BJ (cell line): ENCODE results near the gene PHC3. TPM values are rescaled to one million over a fixed set of nuclear protein-coding genes. Genes with fewer than 3 reads are reported as not detected.

Experiments used
- CTCF ChIA-PET: fragments of 350-600 bp; formaldehyde crosslinking; extraction: SDS; loops from one replicate; lab custom pipeline; 2021; ENCODE audit warnings: antibody characterized with exemption, inconsistent platforms; lab: Yijun Ruan, JAX
- POLR2A ChIA-PET: fragments of 300-600 bp; sonication (Branson Sonifier 250); formaldehyde crosslinking; extraction: SDS; loops from one replicate; lab custom pipeline; 2021; ENCODE audit warnings: antibody characterized with exemption; lab: Charles Lee
- DNase-seq: peaks from one replicate; pipeline ENCODE4 v3.0.0-alpha.2; 2011; ENCODE audit warnings: low read depth
- H3K27me3 ChIP-seq: 2 replicates; pipeline ENCODE4 v1.6.0; 2011; ENCODE audit warnings: low read length; ENCODE audit not compliant: control insufficient read depth, insufficient read depth
- H3K36me3 ChIP-seq: 2 replicates; pipeline ENCODE4 v1.5.1; 2011; ENCODE audit warnings: low read length; ENCODE audit not compliant: control insufficient read depth, insufficient read depth
- H3K4me3 ChIP-seq: 2 replicates; pipeline ENCODE4 v1.5.1; 2011; ENCODE audit warnings: low read depth, mild to moderate bottlenecking, control low read depth, low read length
- polyA plus RNA-seq: library from polyadenylated mRNA; depleted of rRNA; stranded (reverse); fragments of >200 nt; gene quantifications from 2 replicates; pipeline ENCODE4 v1.2.3, GENCODE V29; 2011
- TF ChIP-seq, protein P1 (sequence below): IDR thresholded peaks from 2 replicates; pipeline ENCODE4 v1.5.1; 2011; ENCODE audit warnings: low read depth, mild to moderate bottlenecking, control low read depth, inconsistent platforms, low read length, moderate library complexity; ENCODE audit not compliant: insufficient read depth

The PHC3 gene
- polyA plus RNA-seq, 1 experiment, result 56.2 TPM

DNA sequence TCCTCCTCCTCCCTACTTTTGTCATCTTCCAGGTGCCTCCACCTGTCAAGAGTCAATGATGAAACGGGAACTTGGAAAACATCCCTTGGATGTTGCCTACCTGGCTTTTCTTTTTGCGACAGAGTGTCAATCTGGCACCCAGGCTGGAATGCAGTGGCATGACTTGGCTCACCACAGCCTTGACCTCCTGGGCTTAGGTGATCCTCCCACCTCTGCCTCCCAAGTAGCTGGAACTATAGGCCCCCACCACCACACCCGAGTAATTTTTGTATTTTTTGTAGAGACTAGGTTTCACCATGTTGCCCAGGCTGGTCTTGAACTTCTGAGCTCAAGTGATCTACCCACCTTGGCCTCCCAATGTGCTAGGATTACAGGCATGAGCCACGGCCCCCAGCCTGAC lies 100.9 kb downstream of the PHC3 start:
- CTCF ChIA-PET, result interaction anchor here (1.0 kb wide), 1 partner anchor 33 kb away, joined by 4 read pairs; no protein-coding TSS in a partner anchor
- H3K27me3 ChIP-seq, result no peaks in the 10 kb centered on the region
- no peak overlapping the region for H3K4me3 ChIP-seq
- TF ChIP-seq, protein P1, sequence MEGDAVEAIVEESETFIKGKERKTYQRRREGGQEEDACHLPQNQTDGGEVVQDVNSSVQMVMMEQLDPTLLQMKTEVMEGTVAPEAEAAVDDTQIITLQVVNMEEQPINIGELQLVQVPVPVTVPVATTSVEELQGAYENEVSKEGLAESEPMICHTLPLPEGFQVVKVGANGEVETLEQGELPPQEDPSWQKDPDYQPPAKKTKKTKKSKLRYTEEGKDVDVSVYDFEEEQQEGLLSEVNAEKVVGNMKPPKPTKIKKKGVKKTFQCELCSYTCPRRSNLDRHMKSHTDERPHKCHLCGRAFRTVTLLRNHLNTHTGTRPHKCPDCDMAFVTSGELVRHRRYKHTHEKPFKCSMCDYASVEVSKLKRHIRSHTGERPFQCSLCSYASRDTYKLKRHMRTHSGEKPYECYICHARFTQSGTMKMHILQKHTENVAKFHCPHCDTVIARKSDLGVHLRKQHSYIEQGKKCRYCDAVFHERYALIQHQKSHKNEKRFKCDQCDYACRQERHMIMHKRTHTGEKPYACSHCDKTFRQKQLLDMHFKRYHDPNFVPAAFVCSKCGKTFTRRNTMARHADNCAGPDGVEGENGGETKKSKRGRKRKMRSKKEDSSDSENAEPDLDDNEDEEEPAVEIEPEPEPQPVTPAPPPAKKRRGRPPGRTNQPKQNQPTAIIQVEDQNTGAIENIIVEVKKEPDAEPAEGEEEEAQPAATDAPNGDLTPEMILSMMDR, result no peak
- DNase-seq, result no peak
- peaks cover 1% of the 10 kb centered on the region; the same call in 1 of the 2 replicates for H3K36me3 ChIP-seq
- POLR2A ChIA-PET, result no interaction called here

DNA sequence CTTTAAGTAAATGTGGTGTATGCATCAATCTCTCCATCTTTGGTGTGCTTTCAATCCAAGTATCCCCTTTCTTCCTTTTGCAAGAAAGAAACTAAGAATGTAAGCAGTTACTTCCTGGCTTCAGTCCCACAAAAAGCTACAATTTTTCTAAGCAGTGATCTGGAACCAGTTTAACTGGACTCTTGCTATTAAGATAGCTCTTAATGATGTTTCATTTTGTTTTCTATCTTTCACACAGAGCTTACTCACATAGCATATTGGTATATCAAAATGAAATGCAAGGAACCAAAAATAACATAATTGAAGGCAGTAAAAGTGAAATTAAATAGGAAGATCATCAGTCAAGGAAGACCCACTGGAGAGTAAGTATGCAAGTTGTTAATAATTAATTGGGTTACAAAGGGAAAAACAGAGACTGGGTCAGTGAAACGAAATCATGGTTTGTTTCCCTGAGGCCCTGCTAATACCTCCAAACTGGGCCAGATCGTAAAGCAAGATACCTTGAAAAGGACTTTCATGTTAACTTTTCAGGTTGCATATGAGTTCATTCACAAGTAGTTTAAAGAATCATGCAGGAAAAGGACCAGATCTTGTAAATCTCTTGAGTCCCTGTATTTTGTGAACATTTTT lies 101.9 kb downstream of the PHC3 start:
- DNase-seq, result no peak
- H3K27me3 ChIP-seq, result no peaks in the 10 kb centered on the region
- CTCF ChIA-PET, result interaction anchor here (1.0 to 1.6 kb wide), 3 partner anchors 9 to 33 kb away, joined by 3 to 4 read pairs (median 4); no protein-coding TSS in a partner anchor

DNA sequence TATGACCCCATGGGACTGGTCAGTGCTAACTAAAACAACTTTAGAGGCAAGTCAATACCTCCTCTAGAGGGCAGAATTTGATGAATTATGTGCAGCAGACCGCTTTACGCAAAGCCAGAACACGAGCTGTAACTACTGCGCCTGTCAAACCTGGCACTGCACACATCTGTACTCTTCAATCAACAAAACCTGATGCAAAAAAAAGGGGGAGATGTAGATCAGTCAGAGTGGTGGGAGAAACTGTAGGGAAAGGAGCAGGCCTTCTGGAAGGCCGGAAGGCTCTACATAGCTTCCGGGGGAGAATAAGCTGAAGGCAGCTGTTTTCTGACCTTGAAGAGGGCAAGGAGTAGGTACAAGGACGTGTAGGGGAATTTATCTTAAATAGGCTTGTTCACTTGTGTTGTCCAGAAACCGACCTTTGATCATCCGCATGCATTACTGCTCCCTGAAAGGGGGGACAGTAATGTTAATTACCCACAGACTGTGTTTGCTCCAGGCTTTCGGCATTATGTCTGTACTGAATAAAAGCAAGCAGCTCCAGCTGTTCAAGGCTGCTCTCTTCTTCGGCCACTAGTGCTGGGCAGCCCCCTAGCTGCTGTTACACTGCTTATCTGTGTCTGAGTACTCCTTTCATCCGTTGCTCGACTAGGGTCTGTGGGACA lies 102.8 kb downstream of the PHC3 start:
- Histone ChIP-seq H3K27me3 (no peaks in the 10 kb centered on the region), H3K36me3 (peaks cover 1% of the 10 kb centered on the region; the same call in 1 of the 2 replicates), H3K4me3 (no peak overlapping the region)
- TF ChIP-seq, protein P1, result no peak
- POLR2A ChIA-PET, result no interaction called here
- CTCF ChIA-PET, result interaction anchor here (1.0 to 1.6 kb wide), 3 partner anchors 10 to 16 kb away, joined by 3 to 5 read pairs (median 4); no protein-coding TSS in a partner anchor
- DNase-seq, result no peak

More for the DNA sequence above, 101.9 kb downstream of the PHC3 start:
- POLR2A ChIA-PET, result no interaction called here
- TF ChIP-seq, protein P1, result no peak
- H3K36me3 ChIP-seq, result peaks cover 1% of the 10 kb centered on the region; the same call in 1 of the 2 replicates
- no peak overlapping the region for H3K4me3 ChIP-seq

DNA sequence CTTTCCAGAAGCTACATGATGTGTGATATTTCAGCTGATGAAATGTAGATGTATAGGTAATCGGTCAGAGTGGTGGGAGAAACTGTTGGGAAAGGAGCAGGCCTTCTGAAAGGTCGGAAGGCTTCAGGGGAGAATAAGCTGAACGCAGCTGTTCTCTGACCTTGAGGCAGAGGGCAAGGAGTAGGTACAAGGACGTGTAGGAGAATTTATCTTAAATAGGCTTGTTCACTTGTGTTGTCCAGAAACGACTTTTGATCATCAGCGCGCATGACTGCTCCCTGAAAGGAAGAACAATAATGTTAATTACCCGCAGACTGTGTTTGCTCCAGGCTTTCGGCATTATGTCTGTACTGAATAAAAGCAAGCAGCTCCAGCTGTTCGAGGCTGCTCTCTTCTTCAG lies 104.2 kb downstream of the PHC3 start:
- CTCF ChIA-PET, result interaction anchor here (1.0 kb wide), 1 partner anchor 15 kb away, joined by 5 read pairs; no protein-coding TSS in a partner anchor
- TF ChIP-seq, protein P1, result no peak
- POLR2A ChIA-PET, result no interaction called here
- no peaks in the 10 kb centered on the region for H3K27me3 ChIP-seq
- no peak overlapping the region for H3K4me3 ChIP-seq
- no peak for DNase-seq
- H3K36me3 ChIP-seq, result no peaks in the 10 kb centered on the region

DNA sequence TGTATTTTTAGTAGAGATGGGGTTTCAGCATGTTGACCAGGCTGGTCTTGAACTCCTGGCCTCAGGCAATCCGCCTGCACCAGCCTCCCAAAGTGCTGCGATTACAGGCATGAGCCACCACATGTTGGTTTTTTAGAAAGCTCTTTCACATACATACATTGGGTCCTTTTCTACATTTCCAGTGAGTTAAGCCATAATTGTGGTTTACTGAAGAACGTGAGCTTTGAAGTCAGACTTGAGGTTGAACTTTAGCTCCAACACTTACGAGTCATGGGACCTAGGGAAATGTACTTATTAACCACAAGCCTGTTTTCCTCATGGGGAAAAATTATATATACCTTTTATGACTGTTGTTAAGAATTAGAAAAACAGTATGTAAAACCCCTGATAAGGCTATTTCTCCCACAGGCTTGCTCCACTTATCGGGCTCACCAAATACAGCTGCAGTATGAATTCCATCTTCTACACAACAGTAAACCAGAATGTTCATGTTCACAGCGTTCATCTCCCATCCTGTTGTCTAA lies 104.8 kb downstream of the PHC3 start:
- TF ChIP-seq, protein P1, result no peak
- ChIA-PET POLR2A (interaction anchor here (0.5 kb wide), 1 partner anchor 24 kb away, joined by 3 read pairs; no protein-coding TSS in a partner anchor), CTCF (no interaction called here)

More for the DNA sequence above, 104.8 kb downstream of the PHC3 start:
- H3K4me3 ChIP-seq, result no peak overlapping the region
- H3K27me3 ChIP-seq, result no peaks in the 10 kb centered on the region
- DNase-seq, result no peak
- H3K36me3 ChIP-seq, result no peaks in the 10 kb centered on the region
